NT2/D1 (cell line): ENCODE results near the gene PPT2.

Source experiments
- DNase-seq: peaks from one replicate; pipeline ENCODE4 v3.0.0-alpha.2; 2011; ENCODE audit warnings: low read depth, low spot score
- H3K27me3 ChIP-seq: 2 replicates; pipeline ENCODE4 v1.6.0; 2011; ENCODE audit warnings: mild to moderate bottlenecking; ENCODE audit not compliant: insufficient read length, insufficient read depth
- H3K36me3 ChIP-seq: 2 replicates; pipeline ENCODE4 v1.6.1; 2011; ENCODE audit warnings: mild to moderate bottlenecking, low read length, mixed read lengths; ENCODE audit not compliant: insufficient read depth, insufficient read length
- H3K4me1 ChIP-seq: 2 replicates; pipeline ENCODE4 v1.5.1; 2011; ENCODE audit not compliant: insufficient read depth, insufficient read length
- H3K4me3 ChIP-seq: 2 replicates; pipeline ENCODE4 v1.5.1; 2011; ENCODE audit warnings: low read depth; ENCODE audit not compliant: insufficient read length
- H3K9ac ChIP-seq: 2 replicates; pipeline ENCODE4 v1.6.0; 2011; ENCODE audit warnings: low read depth; ENCODE audit not compliant: insufficient read length
- H3K9me3 ChIP-seq: 2 replicates; pipeline ENCODE4 v1.5.1; 2011; ENCODE audit warnings: mild to moderate bottlenecking, low read length; ENCODE audit not compliant: insufficient read depth
- SUZ12 ChIP-seq: IDR thresholded peaks from 2 replicates; pipeline ENCODE4 v1.6.1; 2011; ENCODE audit not compliant: insufficient read length, insufficient read depth; ENCODE audit errors: extremely low read depth
- YY1 ChIP-seq: IDR thresholded peaks from 2 replicates; pipeline ENCODE4 v1.6.1; 2011; ENCODE audit not compliant: insufficient read length, insufficient read depth
- ZNF274 ChIP-seq: IDR thresholded peaks from 2 replicates; pipeline ENCODE4 v1.6.1; 2011; ENCODE audit warnings: mild to moderate bottlenecking, low read depth, low read length

Gene PPT2

DNA sequence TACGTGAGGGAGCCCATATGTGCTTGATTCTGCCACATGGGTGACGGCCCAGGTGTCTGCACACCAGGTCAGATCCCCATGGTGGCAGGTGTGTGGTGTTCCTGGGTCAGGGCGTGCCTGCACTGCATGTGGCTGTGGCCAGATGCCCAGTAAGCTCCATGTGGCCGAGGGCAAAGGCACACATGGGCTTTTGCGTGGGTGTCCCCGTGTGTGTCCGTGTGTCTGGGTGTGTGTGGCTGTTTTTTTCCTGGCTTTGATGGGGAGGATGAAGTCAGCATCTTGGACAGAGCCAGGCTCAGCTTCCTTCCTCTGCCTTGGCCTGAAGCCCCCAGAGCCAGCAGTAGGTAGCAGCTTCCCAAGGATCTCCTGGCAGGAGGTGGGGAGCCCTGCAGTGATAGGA, 43.3 kb upstream of the PPT2 start:
- DNase-seq: no peak
- Histone ChIP-seq H3K36me3 (peaks cover 24% of the 10 kb centered on the region), H3K4me1 (peaks cover 10% of the 10 kb centered on the region), H3K27me3 (no peaks in the 10 kb centered on the region), H3K9me3 (no peaks in the 10 kb centered on the region), H3K4me3 (no peak overlapping the region), H3K9ac (no peak overlapping the region)
- no peak for TF ChIP-seq YY1
- no peak for TF ChIP-seq ZNF274
- TF ChIP-seq SUZ12: no peak

DNA sequence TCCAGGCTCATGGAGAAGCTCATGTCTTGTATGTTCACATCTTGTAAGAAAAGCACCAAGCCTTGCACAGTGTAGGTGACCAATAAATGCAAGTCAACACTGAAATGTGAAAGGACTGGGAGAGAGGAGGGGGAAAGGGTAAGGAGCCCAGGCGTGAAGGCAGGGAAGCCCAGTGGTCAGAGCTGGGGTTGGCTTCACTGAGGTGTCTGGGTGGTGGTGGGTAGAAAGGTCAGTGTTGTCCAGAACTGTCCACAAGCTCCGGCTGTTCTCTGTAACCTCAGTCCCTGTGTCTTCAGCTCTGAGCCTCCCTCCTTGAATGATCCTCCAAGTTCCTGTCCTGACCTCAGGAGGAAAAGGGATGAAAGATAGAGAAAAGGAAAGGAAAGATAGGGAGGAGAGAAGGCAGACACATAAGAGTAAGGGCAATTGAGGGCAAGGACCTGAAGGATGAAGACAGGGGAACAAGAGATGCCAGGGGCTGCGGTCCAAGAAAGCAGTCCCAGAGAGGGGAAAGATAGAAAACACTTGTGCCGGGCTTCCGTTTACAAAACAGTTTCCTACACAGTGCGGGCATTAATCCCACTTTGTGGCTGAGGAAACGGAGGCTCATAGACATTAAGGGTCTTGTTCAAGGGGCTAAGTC, 42.4 kb upstream of the PPT2 start:
- Histone ChIP-seq H3K4me1 (peaks cover 10% of the 10 kb centered on the region), H3K9me3 (no peaks in the 10 kb centered on the region), H3K9ac (no peak overlapping the region), H3K27me3 (no peaks in the 10 kb centered on the region), H3K36me3 (peaks cover 33% of the 10 kb centered on the region), H3K4me3 (no peak overlapping the region)
- TF ChIP-seq YY1: no peak
- no peak for TF ChIP-seq ZNF274
- TF ChIP-seq SUZ12: no peak
- DNase-seq: no peak

DNA sequence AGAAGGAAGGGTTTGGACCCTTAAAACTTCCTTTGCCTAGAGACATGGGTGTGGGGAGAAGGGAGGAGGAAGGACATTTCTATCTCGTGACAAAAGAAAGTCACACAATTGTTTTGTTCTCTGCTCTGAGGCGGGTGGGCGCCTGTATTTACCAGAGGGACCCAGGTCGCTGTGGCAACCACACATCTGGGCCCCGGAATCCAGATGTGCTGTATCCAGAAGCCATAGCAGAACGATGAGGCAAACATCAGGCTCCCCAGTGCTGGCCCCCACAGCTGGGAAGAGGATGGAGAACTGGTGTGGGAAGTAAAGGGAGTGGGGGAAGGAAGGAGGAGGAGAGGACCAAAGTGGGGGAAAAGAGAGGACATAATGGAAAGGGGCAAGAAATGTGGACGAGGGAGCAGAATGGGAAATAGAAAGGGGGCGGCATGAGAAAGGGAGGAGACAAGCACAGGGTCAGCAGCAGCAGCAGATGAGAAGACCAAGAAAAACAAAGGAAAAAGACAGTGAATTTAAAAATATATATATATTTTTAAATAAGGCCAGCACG, 41.4 kb upstream of the PPT2 start:
- H3K27me3 ChIP-seq: no peaks in the 10 kb centered on the region
- no peaks in the 10 kb centered on the region for H3K9me3 ChIP-seq
- H3K4me1 ChIP-seq: peaks cover 10% of the 10 kb centered on the region
- TF ChIP-seq SUZ12 (no peak), YY1 (no peak), ZNF274 (no peak)
- no peak overlapping the region for H3K9ac ChIP-seq
- no peak overlapping the region for H3K4me3 ChIP-seq
- H3K36me3 ChIP-seq: peaks cover 43% of the 10 kb centered on the region
- DNase-seq: no peak

DNA sequence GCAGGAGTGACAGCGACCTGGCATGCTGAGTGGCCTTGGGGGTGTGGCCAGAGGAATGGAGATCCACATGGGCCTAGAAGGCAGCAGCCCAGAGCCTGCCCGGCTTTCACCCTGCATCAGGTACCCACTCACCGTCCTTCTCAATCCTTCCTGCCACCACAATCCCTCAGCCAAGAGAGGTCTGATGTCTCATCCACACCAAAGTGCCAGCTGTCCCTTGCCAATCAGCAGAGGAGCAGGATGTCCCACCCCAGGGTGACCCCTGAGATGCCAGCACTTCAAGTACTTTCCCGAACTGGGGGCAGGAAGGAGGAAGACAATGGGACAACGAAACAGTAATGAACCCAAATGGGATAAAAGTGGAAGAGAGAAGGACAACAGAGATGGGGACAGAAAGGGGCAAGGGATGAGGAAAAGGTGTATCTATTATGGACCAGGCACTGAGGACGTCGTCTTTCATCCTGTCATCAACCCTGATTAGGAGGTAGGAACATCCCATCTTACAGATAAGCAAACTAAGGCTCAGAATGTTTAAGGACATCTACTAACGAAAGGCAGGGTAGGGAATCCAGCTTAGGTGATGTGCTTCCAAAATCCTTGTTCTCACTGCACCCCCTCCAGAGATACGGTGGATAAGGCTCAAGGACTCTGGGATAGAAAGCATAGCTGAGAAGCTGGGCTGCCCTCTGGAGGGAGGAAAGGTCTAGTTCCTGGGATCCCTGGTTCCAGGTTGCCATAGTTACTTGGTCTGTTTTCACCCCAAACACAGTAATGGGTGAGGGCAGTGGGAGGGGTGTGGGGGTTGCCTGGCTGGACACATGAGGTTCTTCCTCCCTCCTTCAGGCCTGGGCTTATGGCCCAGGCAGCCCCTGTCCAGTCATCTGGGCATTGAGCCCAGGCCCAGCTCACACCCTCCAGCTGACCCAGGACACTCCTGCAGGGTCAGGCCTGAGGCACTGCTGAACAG, 40.3 kb upstream of the PPT2 start:
- H3K27me3 ChIP-seq: no peaks in the 10 kb centered on the region
- no peak overlapping the region for H3K4me3 ChIP-seq
- H3K9ac ChIP-seq: no peak overlapping the region
- peaks cover 8% of the 10 kb centered on the region for H3K4me1 ChIP-seq
- no peak for DNase-seq
- no peak for TF ChIP-seq SUZ12
- no peaks in the 10 kb centered on the region for H3K9me3 ChIP-seq
- H3K36me3 ChIP-seq: peaks cover 52% of the 10 kb centered on the region

DNA sequence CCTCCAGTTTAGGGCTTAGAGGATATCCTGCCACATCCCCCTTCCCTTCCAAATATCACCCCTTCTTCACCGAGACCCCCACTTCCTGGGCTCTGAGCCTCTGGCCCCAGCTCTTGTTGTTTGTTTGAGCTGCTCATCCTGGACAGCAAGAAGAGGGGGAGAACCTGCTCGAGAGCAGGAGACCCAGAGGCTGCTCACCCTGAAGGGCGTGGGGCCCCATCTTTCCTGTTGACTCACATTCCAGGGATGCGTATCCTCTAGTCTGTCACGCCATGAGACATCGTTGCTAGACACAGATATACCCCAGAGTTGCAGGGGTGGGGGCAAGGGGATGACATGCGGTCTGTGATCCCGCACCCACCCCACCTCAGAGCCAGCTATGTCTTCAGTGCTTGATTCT, 39.1 kb upstream of the PPT2 start:
- H3K4me1 ChIP-seq: peaks cover 3% of the 10 kb centered on the region
- H3K9me3 ChIP-seq: no peaks in the 10 kb centered on the region
- no peak overlapping the region for H3K9ac ChIP-seq
- no peak for DNase-seq
- TF ChIP-seq SUZ12 (no peak), ZNF274 (no peak), YY1 (no peak)
- peaks cover 57% of the 10 kb centered on the region for H3K36me3 ChIP-seq
- H3K27me3 ChIP-seq: no peaks in the 10 kb centered on the region
- no peak overlapping the region for H3K4me3 ChIP-seq

DNA sequence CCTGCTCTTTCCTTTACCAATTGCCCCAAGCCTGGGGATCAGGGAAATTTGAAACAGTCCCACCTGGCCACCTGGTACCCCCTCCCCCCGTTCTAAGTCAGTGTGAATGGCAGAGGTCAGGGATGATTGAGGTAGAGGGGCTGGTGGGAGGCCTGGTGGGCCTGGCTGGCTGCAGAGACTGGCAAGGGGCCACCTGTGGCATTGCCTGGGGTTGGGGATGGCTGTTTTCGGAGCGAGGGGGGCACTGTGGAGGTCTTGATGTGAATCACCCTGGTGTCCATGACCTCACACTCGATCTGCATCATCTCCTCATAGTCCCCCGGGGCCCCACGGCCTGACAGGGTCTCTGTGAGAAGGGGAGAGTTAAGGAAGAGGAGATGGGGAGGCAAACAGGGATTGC, 38.3 kb upstream of the PPT2 start:
- no peak overlapping the region for H3K4me3 ChIP-seq
- peaks cover 60% of the 10 kb centered on the region for H3K36me3 ChIP-seq
- H3K4me1 ChIP-seq: peaks cover 3% of the 10 kb centered on the region
- no peak for DNase-seq
- TF ChIP-seq SUZ12 (no peak), ZNF274 (no peak), YY1 (no peak)
- no peak overlapping the region for H3K9ac ChIP-seq
- no peaks in the 10 kb centered on the region for H3K9me3 ChIP-seq
- H3K27me3 ChIP-seq: no peaks in the 10 kb centered on the region

DNA sequence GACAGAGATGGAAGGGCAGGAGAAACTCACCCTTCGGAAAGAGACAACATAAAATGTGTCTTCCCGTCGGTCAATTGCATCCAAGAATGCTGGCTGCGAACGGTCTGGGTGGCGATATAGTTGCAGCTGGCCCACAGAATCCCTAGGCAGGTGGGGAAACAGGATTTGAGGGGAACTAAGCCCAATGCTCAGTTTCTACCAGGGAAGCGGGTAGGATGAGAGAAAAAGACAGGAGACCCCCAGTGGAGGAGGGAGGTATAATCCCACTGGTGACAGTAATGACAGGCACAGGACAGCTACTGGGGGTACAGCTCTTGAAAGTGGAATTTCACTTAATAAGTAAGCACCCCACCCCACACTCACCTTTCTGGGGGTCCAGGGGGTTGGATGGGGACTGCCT, 37.3 kb upstream of the PPT2 start:
- no peak for DNase-seq
- peaks cover 62% of the 10 kb centered on the region for H3K36me3 ChIP-seq
- H3K27me3 ChIP-seq: no peaks in the 10 kb centered on the region
- no peaks in the 10 kb centered on the region for H3K9me3 ChIP-seq
- H3K4me1 ChIP-seq: peaks cover 3% of the 10 kb centered on the region
- H3K4me3 ChIP-seq: no peak overlapping the region
- H3K9ac ChIP-seq: no peak overlapping the region
- TF ChIP-seq YY1 (no peak), SUZ12 (no peak), ZNF274 (no peak)
